NCI-H1105 treated with DMSO at 0.1 percent for 48 hours (cell line): ENCODE measurements around the gene DSC3.

Source experiments
- DNase-seq: peaks from one replicate; lab custom pipeline; 2025; lab: John Stamatoyannopoulos, UW

DSC3 gene

GRCh38 chr18:31042406-31043181, at the start of gene DSC3:
Gene DSC3, minus strand, starts transcription at chr18:31042742. Its CDS starts 82 bp downstream, at chr18:31042660.
- no peak for DNase-seq

- DNase-seq = no peak
Observed at GRCh38 chr18:31091350-31091749, 48.8 kb upstream of the DSC3 start.

- DNase-seq = no peak
Observed at GRCh38 chr18:31088532-31088931, 46.0 kb upstream of the DSC3 start.

GRCh38 chr18:31079973-31080372, 37.4 kb upstream of the DSC3 start:
- DNase-seq = no peak

GRCh38 chr18:31077878-31078277, 35.3 kb upstream of the DSC3 start:
- DNase-seq = no peak

- no peak for DNase-seq
Observed at GRCh38 chr18:31072175-31072574, 29.6 kb upstream of the DSC3 start.

- DNase-seq = no peak
Observed at GRCh38 chr18:31070206-31070605, 27.7 kb upstream of the DSC3 start.

- DNase-seq = no peak
Observed at GRCh38 chr18:31066266-31066665, 23.7 kb upstream of the DSC3 start.

GRCh38 chr18:31065036-31065773, 22.7 kb upstream of the DSC3 start:
- DNase-seq = no peak

- no peak for DNase-seq
Observed at GRCh38 chr18:31064130-31064529, 21.6 kb upstream of the DSC3 start.

GRCh38 chr18:31061945-31062344, 19.4 kb upstream of the DSC3 start:
- DNase-seq = no peak

- DNase-seq = no peak
Observed at GRCh38 chr18:31058897-31059296, 16.4 kb upstream of the DSC3 start.

- DNase-seq = no peak
Observed at GRCh38 chr18:31057917-31058316, 15.4 kb upstream of the DSC3 start.

GRCh38 chr18:31057051-31057450, 14.5 kb upstream of the DSC3 start:
- no peak for DNase-seq

GRCh38 chr18:31056296-31056695, 13.8 kb upstream of the DSC3 start:
- no peak for DNase-seq

- no peak for DNase-seq
Observed at GRCh38 chr18:31050635-31051034, 8.1 kb upstream of the DSC3 start.

GRCh38 chr18:31049189-31049588, 6.6 kb upstream of the DSC3 start:
- peak; percentile 81 for DNase-seq

GRCh38 chr18:31048216-31048615, 5.7 kb upstream of the DSC3 start:
- DNase-seq = no peak

- DNase-seq = no peak
Observed at GRCh38 chr18:31046916-31047315, 4.4 kb upstream of the DSC3 start.

- DNase-seq = no peak
Observed at GRCh38 chr18:31045599-31045998, 3.1 kb upstream of the DSC3 start.

GRCh38 chr18:31044926-31045325, 2.4 kb upstream of the DSC3 start:
- no peak for DNase-seq

GRCh38 chr18:31043709-31044108, 1.2 kb upstream of the DSC3 start:
- no peak for DNase-seq

- no peak for DNase-seq
Observed at GRCh38 chr18:31042084-31042405, 497 bp downstream of the DSC3 start.
